KBM-7 (cell line): ENCODE measurements around the gene CDH13.

Experiments used
- DNase-seq: peaks from one replicate; pipeline ENCODE4 v3.0.0-alpha.2; 2015
- in situ Hi-C: fragments of 300-500 bp; cut with MboI; formaldehyde crosslinking; loops from 2 replicates; pipeline ENCODE4 v1.14.3; 2020; ENCODE audit warnings: low sequenced_read_pairs, low pct_unique_long_range_greater_than_20kb, mixed read lengths

Gene CDH13

GRCh38 chr16:82625066-82625968, 1.5 kb upstream of the CDH13 start:
- in situ Hi-C loops = no loop called here
- DNase-seq = no peak

- in situ Hi-C loops = no loop called here
These were observed 1.3 kb downstream of the CDH13 start for GRCh38 chr16:82628088-82628423.

DNA sequence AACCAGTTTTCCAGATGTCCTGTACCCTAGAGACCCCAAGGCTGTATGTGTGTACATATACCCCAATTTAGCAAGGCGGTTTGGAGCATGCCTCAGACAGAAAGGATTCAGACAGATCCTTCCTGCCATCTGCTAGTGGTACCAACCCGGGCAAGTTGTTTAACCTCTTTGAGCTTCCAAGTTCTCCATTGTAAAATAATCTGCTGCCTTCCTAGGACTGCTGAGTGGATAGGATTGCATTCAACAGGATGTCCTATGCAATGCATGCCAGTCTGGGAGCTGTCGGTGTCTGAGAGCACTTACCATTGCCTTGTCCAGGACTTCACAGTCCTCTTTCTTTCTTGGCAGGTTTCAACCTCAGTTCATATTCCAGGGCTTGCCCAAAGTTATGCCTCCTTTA, 1.9 kb downstream of the CDH13 start:
- DNase-seq = no peak
- in situ Hi-C loops = no loop called here

More at GRCh38 chr16:82628088-82628423, 1.3 kb downstream of the CDH13 start:
- no peak for DNase-seq

DNA sequence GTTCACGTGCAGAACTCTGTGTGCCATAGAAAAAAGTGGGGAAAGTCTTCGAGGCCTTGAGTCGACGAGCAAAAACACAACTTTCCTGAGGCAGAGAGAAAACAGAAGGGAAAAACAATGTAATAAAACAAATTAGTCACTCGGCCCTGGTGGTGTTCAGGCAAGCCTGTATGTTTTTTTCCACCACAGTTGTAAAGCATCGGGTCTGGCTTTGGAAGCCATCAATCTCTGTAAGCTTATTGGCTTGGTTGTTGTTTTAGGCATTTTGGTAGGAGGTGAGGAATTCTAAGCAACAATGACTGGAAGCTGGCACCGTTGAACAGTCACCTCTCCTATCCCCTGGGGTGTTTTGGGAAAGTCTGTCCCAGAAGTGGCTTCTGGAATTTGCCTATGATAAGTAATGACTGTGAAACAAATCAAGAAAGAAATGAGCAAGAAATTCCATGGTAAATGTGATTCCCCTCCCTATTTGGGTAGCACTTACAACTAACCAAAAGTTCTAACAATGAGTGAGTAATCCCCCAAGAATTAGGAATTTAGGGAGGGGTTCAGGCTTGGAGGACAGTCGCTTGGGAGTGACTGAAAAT, 2.8 kb downstream of the CDH13 start:
- in situ Hi-C loops = no loop called here
- no peak for DNase-seq

DNA sequence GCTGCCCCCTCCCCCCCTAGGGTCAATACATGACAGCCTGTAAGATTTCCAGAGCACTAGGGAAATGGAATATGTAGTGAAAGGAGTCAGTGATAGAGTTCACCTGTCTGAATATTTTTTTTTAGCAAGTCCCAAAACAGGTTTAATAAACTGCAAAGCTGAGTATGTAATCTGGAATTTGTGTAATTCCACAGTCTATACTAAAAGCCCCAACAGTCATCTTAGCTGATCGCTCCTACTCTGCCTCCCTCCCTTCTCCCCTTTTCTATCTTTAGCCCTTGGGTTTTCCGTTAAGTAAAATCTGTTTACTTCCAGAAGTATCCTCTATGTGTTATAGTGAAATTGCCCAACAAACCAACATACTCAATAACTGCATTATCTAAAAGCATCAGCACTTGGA, 3.5 kb downstream of the CDH13 start:
- DNase-seq = no peak
- in situ Hi-C loops = no loop called here

DNA sequence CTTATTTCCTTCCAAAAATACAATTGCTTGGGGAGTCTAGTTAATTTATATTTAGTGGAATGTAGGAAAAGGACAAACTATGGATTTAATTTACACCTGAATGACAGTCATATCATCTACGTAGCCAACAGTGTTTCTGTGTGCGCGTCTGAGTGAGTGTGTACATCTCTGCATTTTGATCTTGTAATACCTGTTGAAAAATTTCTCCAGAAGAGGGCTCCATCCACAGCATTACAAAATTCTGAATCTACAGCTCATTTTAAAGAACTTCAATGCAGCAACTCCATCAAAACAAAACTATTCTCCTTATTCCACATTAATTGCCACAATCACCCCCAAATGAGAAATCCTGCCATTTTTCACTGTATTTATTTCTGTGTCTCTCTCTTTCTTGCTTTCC, 3.9 kb downstream of the CDH13 start:
- in situ Hi-C loops = no loop called here
- no peak for DNase-seq

- in situ Hi-C loops = no loop called here
- DNase-seq = no peak
These were observed 5.2 kb downstream of the CDH13 start for GRCh38 chr16:82631701-82632685.

DNA sequence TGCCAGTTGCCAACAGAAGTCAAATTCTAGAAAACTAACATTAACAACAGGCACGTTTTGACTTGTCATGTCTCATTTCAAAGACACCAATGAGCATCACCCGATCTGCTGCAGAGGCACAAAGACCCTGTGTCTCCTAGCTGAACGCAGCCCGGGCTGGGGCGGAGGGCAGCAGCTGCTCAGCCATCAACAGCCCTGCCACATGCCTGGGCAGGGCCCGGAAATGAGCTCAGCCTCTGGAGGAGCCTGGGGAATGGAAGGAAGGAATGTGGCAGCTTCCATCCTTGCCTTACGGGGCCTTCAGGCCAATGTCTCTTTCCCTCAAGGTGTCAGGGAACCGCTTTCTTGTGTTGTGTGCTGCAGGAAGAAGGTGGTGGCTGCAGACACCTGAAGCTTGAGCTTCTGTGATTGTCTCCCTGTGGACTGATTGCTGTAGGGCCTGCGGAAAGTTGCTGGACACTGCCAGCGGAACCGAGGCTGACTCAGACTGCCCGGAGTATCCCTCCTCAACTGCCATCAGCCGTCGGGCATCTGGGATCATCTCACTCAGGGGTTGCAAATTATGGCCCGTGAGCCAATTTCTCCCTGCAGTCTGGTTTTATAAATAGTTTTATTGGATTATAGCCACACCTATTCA, 7.3 kb downstream of the CDH13 start:
- no peak for DNase-seq
- in situ Hi-C loops = no loop called here

DNA sequence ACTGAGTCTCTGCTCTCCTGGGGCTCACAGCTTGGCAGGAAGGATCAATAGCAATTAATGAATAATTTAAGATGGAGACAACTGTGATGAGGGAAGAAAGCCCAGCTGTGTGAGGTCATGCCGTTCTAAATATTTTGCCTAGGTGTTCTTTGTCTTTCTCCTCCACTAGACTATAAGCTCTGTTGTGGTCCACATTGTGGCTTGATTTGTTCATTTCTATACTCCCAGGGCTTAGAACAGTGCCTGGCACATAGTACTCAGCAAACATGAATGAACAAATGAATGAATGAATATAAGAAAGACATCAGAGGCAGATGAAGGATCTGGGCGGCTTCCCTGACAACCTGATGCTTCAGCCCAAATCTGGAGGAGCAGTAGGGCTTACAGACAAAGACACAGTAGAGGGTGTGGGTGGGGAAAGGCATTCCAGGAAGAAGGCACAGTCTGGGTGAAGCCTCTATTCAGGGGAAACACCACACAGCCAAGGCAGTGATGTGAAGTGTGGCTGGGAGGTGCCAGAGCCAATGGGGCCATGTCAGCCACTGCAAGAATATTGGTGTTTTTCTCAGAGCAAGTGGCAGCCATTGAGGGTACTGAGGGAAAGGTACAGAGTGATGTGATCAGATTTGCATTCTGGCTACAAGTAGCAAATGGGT, 8.3 kb downstream of the CDH13 start:
- in situ Hi-C loops = no loop called here

DNA sequence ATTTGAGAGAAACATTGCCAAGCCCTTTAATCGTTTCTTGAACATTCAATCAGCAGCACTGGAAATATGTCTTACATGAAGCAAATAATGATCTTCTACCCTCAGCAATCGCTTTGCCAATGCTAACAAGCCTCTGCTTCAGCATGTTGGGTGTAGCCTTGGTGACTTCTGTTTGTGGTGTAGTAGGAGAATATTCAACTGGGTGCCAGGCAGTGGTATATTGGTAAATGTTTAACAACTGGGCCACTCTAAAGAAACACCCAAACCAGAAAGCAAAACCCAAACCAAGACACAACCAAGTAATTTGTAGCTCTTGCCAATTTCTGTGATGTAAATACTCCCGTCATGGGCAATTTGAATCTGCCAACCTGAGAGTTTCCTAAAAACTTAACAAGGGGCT, 9.7 kb downstream of the CDH13 start:
- in situ Hi-C loops = no loop called here
- DNase-seq = no peak

More for the DNA sequence above, 8.3 kb downstream of the CDH13 start:
- DNase-seq = no peak

DNA sequence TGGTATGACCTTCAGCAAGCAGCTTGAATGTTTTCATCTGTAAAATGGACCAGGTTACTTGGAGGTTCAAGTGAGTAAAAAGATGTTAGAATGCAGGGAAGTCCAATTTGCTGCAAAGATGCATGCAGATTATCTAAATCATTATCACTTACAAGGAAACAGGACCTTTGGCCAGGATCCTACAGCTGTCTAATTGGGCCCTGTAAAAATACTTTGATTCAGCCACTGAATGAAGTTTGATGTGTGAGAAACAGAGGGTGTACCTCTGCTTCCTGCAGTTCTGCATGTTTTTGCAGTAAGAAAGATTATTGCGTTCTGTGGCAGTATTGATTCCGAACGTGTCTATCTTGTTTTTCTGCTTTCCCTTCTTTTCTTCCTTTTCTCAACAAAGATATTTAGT, 10.2 kb downstream of the CDH13 start:
- in situ Hi-C loops = no loop called here
- DNase-seq = no peak

DNA sequence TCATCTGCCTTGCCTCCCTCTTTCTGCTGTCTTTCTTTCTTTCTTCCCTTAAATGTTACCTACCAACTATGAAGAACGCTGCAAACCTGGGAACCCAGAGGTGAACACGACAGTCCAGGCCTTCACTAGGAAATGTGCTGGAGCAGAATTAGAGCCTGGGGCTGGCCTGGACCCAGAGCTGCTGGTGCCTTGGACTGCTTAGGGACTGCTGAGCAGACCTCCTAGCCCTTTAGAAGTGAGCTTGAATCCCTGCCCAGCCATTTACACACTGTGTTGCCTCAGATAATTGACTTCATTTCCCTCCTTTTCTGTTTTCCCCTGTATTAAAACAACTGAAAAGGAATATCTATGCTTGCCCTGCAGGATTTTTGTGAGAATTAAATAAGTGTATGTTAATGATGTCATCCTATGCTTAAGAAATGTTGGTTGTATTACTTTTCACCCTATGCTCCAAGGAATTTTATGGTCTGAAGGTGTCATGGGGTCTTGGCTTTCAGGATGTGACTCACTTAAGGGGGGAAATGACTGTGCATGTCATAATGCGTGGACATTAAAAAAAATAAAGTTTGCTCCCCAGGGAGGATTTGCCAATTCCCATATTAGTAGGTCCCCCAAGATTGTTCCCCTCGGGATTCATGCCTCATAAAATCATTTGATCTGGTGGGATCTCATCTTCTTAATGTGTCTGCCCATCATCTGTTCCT, 11.5 kb downstream of the CDH13 start:
- no peak for DNase-seq
- in situ Hi-C loops = no loop called here

- DNase-seq = no peak
- in situ Hi-C loops = no loop called here
These were observed 12.5 kb downstream of the CDH13 start for GRCh38 chr16:82639263-82639662.

DNA sequence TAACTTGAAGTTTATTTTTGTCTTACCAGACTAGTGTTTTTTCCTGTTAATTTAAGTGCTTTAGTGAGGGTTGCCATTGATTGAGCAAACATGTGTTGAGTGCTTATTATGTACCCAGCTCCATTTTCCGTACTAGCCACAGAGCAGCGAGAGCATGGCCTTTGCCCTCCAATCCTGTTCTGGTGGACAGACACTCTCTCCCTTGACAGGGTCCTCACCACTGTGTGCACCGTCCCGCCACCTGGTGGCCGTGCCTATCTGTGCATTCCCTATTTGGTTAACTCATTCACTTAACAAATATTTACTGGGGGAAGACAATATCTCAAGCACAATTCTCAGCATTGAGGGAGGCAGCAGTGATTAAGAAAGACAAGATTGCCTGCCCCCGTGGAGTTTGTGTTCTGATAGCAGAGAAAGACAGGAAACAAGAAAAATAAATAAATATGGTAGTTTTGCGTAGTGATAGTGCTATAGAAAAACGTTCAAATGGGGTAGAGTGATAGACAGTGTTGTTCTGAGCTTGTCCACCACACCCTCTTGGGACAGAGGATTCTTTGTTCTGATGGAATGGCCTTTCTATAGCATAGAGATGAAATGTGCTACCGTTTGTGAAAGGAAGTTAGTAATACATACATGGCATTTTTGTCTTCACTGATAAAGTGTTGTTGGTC, 13.0 kb downstream of the CDH13 start:
- DNase-seq = peak; percentile 31
- in situ Hi-C loops = no loop called here

GRCh38 chr16:82641336-82641984, 14.7 kb downstream of the CDH13 start:
- DNase-seq = no peak
- in situ Hi-C loops = no loop called here

- no peak for DNase-seq
- in situ Hi-C loops = no loop called here
These were observed 16.4 kb downstream of the CDH13 start for GRCh38 chr16:82643136-82643535.

GRCh38 chr16:82643936-82644630, 17.3 kb downstream of the CDH13 start:
- DNase-seq = no peak
- in situ Hi-C loops = no loop called here
